WTC11 (cell line): ENCODE results near the gene CFAP68. TPM values are rescaled to one million over a fixed set of nuclear protein-coding genes. Genes with fewer than 3 reads are reported as not detected.
A peak's percentile ranks its signal among the peaks of the same experiment; 100 is the strongest.

Source experiments
- ATAC-seq: fragments of 200-7000 bp; cut with Tn5 transposase; 2 replicates; pipeline ENCODE4 v1.10.0; 2021; ENCODE audit warnings: mild to moderate bottlenecking, moderate library complexity
- CTCF ChIA-PET: fragments of 300-600 bp; sonication (Branson Sonifier 250); formaldehyde crosslinking; loops from one replicate; lab custom pipeline; 2021; ENCODE audit warnings: antibody characterized with exemption; lab: Charles Lee
- POLR2A ChIA-PET: fragments of 350-600 bp; sonication (Branson Sonifier 250); formaldehyde crosslinking; loops from one replicate; lab custom pipeline; 2021; ENCODE audit warnings: antibody characterized with exemption; lab: Charles Lee
- DNase-seq: peaks from one replicate; pipeline ENCODE4 v3.0.0; 2021; ENCODE audit warnings: low spot score
- H3K27ac Mint-ChIP-seq: 2 replicates; pipeline ENCODE4 v1.8.0; 2021; ENCODE audit warnings: mixed read lengths
- H3K27me3 Mint-ChIP-seq: 2 replicates; pipeline ENCODE4 v1.8.0; 2021; ENCODE audit warnings: low read depth, mild to moderate bottlenecking, moderate library complexity, mixed read lengths
- H3K36me3 Mint-ChIP-seq: 2 replicates; pipeline ENCODE4 v1.8.0; 2021; ENCODE audit warnings: mixed read lengths
- H3K4me1 Mint-ChIP-seq: 2 replicates; pipeline ENCODE4 v1.8.0; 2022; ENCODE audit warnings: mixed read lengths
- H3K4me3 Mint-ChIP-seq: 2 replicates; pipeline ENCODE4 v1.8.0; 2021; ENCODE audit warnings: mild to moderate bottlenecking, moderate library complexity, mixed read lengths
- H3K9me3 Mint-ChIP-seq: 2 replicates; pipeline ENCODE4 v1.8.0; 2021; ENCODE audit warnings: mixed read lengths
- ATF2 ChIP-seq: sonication (generic); formaldehyde crosslinking; IDR thresholded peaks from 2 replicates; pipeline ENCODE4 v1.8.1; 2022; ENCODE audit warnings: low read depth, missing genetic modification reagents, borderline replicate concordance
- ATF3 ChIP-seq: sonication (generic); formaldehyde crosslinking; conservative IDR thresholded peaks from 2 replicates; pipeline ENCODE4 v1.8.1; 2022; ENCODE audit warnings: mild to moderate bottlenecking, missing genetic modification reagents
- CBFB ChIP-seq: sonication (generic); formaldehyde crosslinking; IDR thresholded peaks from 2 replicates; pipeline ENCODE4 v1.8.1; 2022; ENCODE audit warnings: mild to moderate bottlenecking, low read depth, missing genetic modification reagents
- CREB1 ChIP-seq: sonication (generic); formaldehyde crosslinking; IDR thresholded peaks from 2 replicates; pipeline ENCODE4 v1.8.0; 2023; ENCODE audit warnings: mild to moderate bottlenecking, missing genetic modification reagents
- CTCF ChIP-seq: fragments of 200-600 bp; IDR thresholded peaks from 2 replicates; pipeline ENCODE4 v1.8.0; 2022; ENCODE audit warnings: antibody characterized with exemption
- E2F4 ChIP-seq: sonication (generic); formaldehyde crosslinking; IDR thresholded peaks from 2 replicates; pipeline ENCODE4 v1.8.1; 2022; ENCODE audit warnings: low read depth, mild to moderate bottlenecking, moderate library complexity, missing genetic modification reagents, borderline replicate concordance
- ETV6 ChIP-seq: sonication (generic); formaldehyde crosslinking; IDR thresholded peaks from 2 replicates; pipeline ENCODE4 v1.8.1; 2022; ENCODE audit warnings: mild to moderate bottlenecking, missing genetic modification reagents
- JAZF1 ChIP-seq: fragments of 250-450 bp; sonication (Bioruptor Pico); IDR thresholded peaks from 2 replicates; pipeline ENCODE4 v1.9.0; 2021; ENCODE audit warnings: moderate library complexity, mild to moderate bottlenecking, inconsistent platforms
- NFE2L1 ChIP-seq: sonication (generic); formaldehyde crosslinking; IDR thresholded peaks from 2 replicates; pipeline ENCODE4 v1.8.1; 2023; ENCODE audit warnings: missing genetic modification reagents
- NR3C1 ChIP-seq: sonication (generic); formaldehyde crosslinking; conservative IDR thresholded peaks from 2 replicates; pipeline ENCODE4 v1.8.1; 2023; ENCODE audit warnings: low read depth, mild to moderate bottlenecking, missing genetic modification reagents
- PRDM15 ChIP-seq: sonication (generic); formaldehyde crosslinking; IDR thresholded peaks from 2 replicates; pipeline ENCODE4 v1.8.0; 2022; ENCODE audit warnings: missing genetic modification reagents
- USF1 ChIP-seq: sonication (generic); formaldehyde crosslinking; IDR thresholded peaks from 2 replicates; pipeline ENCODE4 v1.8.0; 2022; ENCODE audit warnings: mild to moderate bottlenecking, missing genetic modification reagents
- ZBTB43 ChIP-seq: sonication (generic); formaldehyde crosslinking; IDR thresholded peaks from 2 replicates; pipeline ENCODE4 v1.8.1; 2023; ENCODE audit warnings: mild to moderate bottlenecking, missing genetic modification reagents
- ZNF121 ChIP-seq: sonication (generic); formaldehyde crosslinking; IDR thresholded peaks from 2 replicates; pipeline ENCODE4 v1.8.0; 2023; ENCODE audit warnings: missing genetic modification reagents
- ZNF317 ChIP-seq: sonication (generic); formaldehyde crosslinking; IDR thresholded peaks from 2 replicates; pipeline ENCODE4 v1.8.1; 2023; ENCODE audit warnings: low read depth, mild to moderate bottlenecking, moderate library complexity, missing genetic modification reagents, borderline replicate concordance
- ZNF512 ChIP-seq: sonication (generic); formaldehyde crosslinking; IDR thresholded peaks from 2 replicates; pipeline ENCODE4 v1.8.1; 2022; ENCODE audit warnings: missing genetic modification reagents, borderline replicate concordance
- total RNA-seq: library from RNA; stranded (reverse); gene quantifications from 3 replicates; pipeline ENCODE4 v1.2.3, GENCODE V29; 2021

The CFAP68 gene
- total RNA-seq, 1 experiment from 2014 or later = 18.7 TPM

- TF ChIP-seq PRDM15 = no peak
- no peak for TF ChIP-seq CREB1
- TF ChIP-seq ZNF121 = no peak
- no peak for TF ChIP-seq ETV6
- no peak for TF ChIP-seq ZNF317
- no peak for TF ChIP-seq E2F4
Measured at GRCh38 chr11:111909378-111909777, 30.0 kb downstream of the CFAP68 start (continued).

GRCh38 chr11:111910676-111911562, 31.6 kb downstream of the CFAP68 start:
- Mint-ChIP-seq H3K27me3 (no peaks in the 10 kb centered on the region; the same call in 1 of the 2 replicates), H3K4me3 (no peak overlapping the region), H3K27ac (no peak overlapping the region), H3K9me3 (no peaks in the 10 kb centered on the region), H3K36me3 (no peaks in the 10 kb centered on the region), H3K4me1 (peaks cover 37% of the 10 kb centered on the region)
- CTCF ChIA-PET = interaction anchor here (1.2 to 2.6 kb wide), 2 partner anchors 16 to 71 kb away, joined by 6 to 8 read pairs; no protein-coding TSS in a partner anchor
- no peak for TF ChIP-seq ATF3 (CRISPR knock-in tag)
- TF ChIP-seq ZNF512 (CRISPR knock-in tag) = no peak
- TF ChIP-seq ZBTB43 (CRISPR knock-in tag) = no peak
- no peak for ATAC-seq
- no peak for DNase-seq
- POLR2A ChIA-PET = interaction anchor here (0.6 to 1.3 kb wide), 4 partner anchors 16 to 72 kb away, joined by 3 to 7 read pairs (median 3); no protein-coding TSS in a partner anchor

- POLR2A ChIA-PET = interaction anchor here (0.6 to 1.3 kb wide), 4 partner anchors 15 to 71 kb away, joined by 3 to 7 read pairs (median 3); no protein-coding TSS in a partner anchor
- no peak within 1 kb of the TSS for H3K4me3 Mint-ChIP-seq
- peaks cover 41% of the 10 kb centered on the region for H3K4me1 Mint-ChIP-seq
- no peak within 1 kb of the TSS for H3K27ac Mint-ChIP-seq
- no peak for DNase-seq
- ATAC-seq = peak; percentile 54
- no peaks in the 10 kb centered on the region for H3K36me3 Mint-ChIP-seq
- no peaks in the 10 kb centered on the region; the same call in 1 of the 2 replicates for H3K27me3 Mint-ChIP-seq
- CTCF ChIA-PET = interaction anchor here (1.2 to 2.6 kb wide), 2 partner anchors 15 to 70 kb away, joined by 6 to 8 read pairs; no protein-coding TSS in a partner anchor
- no peaks in the 10 kb centered on the region for H3K9me3 Mint-ChIP-seq
- no peak for TF ChIP-seq ETV6
- no peak for TF ChIP-seq JAZF1
- TF ChIP-seq CTCF = no peak
- TF ChIP-seq ATF2 (CRISPR knock-in tag) = no peak
- no peak for TF ChIP-seq NR3C1 (CRISPR knock-in tag)
- TF ChIP-seq NFE2L1 (CRISPR knock-in tag) = no peak
- TF ChIP-seq USF1 (CRISPR knock-in tag) = no peak
- no peak for TF ChIP-seq CBFB (CRISPR knock-in tag)
Measured at GRCh38 chr11:111911563-111912401, 32.4 kb downstream of the CFAP68 start, which contains the start of gene CRYAB. CRYAB (minus strand) TSS chr11:111911770; CDS start chr11:111911724, 46 bp downstream.
